HL-60/S4 treated with phorbol 12-myristate 13-acetate at 8.2 ng/mL for 4 days and 3 days (cell line): ENCODE measurements around the gene XIRP2.

ENCODE experiments used
- in situ Hi-C: fragments of 300-500 bp; cut with MboI; formaldehyde crosslinking; loops from 2 replicates; pipeline ENCODE4 v1.15.0; 2022; ENCODE audit warnings: low sequenced_read_pairs

Gene XIRP2

DNA sequence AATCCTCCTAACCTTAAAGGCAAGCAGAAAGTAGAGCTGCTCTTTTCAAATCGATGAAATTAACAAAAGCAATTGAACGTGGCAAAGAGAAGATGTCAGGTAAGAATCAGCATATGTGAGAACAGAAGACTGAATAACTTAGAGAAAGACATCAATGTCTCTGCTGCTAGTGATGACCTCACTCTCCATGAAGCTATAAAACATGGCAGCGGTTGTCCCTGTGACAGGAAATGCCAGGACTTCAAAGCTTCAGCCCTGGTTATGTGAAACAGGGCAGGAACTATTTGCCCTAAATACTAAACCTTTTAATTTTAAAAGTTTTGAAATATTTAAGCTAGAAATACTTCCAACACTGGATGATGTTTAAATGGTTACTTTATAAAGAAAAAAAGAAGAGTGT is 383.7 kb downstream of the XIRP2 start:
- in situ Hi-C loops, result no loop called here

DNA sequence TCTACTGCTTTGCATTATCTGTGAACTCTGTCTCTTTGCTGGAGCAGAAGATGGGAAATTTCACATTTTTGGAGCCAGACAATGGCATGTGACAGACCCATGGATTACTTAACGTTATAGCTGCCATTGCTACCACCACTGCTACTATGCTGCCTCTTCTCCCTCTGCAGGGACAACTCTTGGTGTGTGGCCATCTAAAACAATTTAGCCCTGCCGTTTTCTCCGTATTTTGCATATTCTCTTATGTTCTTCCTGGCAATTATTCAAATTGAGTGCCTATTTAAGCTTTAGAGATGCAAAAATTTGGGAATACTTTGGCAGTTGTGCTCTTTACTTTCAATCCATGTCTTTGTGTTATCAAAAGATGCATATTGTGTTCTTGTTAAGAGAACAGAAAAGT is 386.8 kb downstream of the XIRP2 start:
- in situ Hi-C loops, result no loop called here

DNA sequence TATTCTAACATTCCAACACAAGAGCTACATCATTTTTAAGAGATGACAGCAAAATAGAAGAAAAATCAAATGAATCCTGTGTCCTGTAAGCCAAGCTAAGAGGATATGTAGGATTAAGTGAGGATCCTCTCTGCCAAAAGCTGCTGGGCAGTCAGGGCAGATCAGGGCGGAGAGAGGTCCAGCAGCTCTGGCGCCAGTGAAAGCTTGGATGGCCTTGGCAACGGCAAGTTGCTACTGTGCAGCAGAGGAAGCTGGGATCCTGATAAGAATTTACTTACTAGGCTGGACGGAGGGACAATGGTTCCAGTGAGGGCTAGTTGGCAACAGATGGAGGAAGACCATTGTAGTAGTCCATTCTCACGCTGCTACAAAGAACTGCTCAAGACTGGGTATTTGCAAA is 391.5 kb downstream of the XIRP2 start:
- in situ Hi-C loops, result no loop called here

DNA sequence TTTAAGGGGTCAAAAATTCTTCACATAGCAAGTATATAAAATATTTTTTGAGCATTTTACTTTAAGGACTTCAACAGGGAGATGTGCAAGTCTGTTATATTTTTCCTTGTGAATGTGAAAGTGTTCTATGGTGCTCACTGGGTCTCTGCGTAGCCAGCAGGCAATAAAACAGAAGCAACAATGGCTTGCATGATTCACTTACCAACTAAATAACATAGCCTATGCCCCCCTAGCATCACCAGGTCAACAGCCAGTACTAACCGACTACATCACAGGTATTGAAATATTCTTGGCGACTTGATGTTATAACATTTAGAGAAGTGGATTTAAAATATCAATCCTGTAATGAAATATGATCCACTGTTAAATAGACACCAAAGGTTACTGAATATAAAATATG is 398.9 kb downstream of the XIRP2 start:
- in situ Hi-C loops, result no loop called here

DNA sequence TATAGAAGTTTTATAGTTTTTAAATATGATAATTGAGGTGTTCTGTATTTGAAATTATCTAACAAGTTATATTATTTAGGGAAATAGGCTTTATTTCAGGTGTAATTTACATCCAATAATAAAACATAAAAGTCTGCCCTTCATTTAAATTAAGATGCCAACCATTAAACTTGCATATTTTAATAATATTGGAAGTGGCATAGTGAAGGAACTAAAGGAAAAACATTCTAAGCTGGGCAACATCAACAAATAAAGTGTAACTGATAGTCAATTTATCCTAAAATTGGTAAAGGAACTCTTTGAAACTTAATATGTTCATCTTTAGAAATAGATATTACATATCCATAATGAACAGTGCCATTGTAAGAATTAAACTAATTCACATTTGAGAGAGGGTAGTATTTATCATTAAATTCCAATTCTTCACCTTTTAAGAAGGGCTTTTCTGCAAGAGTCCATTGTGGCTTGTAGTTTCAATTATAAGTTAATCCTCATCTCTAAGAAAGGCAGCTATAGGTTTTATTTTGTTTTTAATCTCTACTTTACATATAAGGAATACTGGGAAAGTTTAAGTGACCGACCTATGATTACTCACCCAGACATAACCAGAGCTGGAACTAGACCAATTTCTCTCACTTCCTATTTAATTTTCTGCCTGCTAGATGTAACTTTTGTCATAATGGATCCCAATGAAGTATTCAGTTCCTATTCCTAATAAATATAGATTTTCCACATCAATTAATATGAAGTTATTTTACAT is 401.6 kb downstream of the XIRP2 start:
- in situ Hi-C loops, result no loop called here

DNA sequence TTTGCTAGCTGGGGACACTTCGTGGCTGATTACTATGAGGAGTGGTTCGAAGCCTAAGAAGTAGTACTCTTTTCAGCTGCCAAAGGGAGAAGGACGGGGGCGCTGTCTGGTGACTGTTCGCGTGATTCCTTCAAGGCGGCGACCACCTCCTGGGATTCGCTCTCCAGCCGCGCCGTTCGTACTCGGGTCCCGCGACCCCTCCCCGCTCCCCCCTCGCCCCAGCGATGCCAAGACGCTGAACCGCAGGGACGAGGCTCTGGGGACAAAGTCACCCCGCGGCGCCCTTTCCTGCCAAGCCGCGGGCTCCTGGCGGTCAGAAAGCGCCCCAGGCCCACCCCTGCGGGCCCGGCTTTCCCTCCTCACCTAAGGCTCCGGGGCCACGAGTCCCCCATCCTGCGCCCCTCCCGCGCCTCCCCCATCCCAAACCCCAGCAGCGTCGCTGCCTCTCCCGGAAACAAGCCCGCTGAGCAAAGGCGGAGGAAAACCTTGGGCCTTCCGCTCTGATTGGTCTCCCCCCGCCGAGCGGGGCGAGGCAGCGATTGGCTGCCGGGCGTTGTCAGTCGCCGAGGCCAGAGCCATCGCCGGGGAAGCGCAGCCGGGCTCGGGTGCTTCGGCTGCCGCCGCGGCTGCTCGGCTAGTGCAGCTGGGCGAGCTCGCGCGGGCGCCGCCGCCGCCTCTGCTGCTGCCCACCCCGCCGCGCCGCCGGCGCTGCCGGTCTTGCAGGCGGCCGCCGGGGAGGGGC is 404.3 kb downstream of the XIRP2 start, which contains the start of gene B3GALT1:
TSS of gene B3GALT1 (plus strand) at position 572 of the 742 bp plus-strand sequence.
- in situ Hi-C loops, result no loop called here

DNA sequence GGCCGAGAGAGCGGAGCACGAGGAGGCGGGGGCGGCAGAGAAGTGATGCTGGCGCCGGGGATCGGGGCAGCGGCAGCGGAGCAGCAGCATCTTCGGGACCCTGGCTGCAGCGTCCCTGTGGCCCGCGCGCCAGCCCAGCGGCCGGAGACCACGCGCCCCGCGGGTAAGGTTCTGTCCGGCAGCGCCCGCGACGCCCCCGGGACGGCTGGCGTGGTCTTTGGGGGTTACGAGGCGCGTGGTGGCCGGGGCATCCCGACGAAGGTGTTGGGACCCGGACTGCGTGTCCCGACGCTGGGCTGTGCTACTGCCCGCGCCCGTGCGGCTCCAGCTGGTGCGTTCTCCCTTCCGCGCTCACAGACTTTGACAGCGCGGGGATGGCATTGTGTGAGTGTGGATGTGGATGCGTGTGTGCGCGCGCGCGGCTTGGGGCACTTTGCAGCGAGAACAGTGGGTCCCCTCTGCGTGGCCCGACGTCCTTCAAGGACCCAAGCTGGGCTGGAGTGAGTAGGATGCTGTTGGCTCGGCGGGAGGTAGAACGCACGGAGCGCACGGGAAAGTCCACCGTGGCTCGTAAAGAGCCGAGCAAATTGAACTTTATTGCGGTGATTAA is 405.0 kb downstream of the XIRP2 start:
- in situ Hi-C loops, result no loop called here

DNA sequence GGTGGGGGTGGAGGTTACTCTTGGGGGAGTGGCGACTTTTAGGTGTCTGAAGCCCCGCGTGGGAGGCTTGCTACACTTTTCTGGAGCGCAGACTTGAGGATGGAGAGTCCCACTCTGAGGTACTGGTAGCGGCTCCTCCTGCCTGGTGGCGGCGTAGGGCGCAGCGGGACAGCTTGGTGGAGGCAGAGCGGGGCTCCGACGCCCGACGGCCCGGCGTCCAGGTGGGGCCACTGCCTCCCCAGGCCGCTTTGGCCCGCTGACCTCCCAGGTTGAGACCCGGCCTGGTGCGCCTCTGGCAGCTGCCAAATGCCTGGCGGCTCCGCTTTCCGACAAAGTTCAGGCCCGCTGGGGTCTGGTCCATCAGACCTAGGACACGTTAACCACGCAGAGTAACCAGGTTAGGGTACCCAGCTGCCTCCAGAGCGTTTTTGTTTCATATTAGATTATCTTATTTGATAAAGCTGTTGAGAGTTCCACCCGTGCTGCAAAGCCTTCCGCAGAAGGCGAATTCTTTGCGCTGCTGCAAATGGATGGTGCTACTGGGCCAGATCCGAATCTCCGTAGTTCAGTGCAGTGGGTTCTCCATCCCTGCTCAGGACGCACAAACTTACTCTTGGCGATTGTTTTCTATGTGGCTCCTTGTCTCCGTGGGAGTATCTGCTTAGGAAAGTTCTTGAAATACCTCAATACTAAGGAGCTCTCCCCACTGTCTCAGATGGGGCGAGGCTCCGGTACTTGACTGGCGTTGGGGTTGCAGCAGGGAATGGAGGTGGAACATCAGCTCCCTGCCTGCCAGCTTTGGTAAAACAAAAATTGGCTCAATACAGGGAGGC is 405.9 kb downstream of the XIRP2 start:
- in situ Hi-C loops, result no loop called here

DNA sequence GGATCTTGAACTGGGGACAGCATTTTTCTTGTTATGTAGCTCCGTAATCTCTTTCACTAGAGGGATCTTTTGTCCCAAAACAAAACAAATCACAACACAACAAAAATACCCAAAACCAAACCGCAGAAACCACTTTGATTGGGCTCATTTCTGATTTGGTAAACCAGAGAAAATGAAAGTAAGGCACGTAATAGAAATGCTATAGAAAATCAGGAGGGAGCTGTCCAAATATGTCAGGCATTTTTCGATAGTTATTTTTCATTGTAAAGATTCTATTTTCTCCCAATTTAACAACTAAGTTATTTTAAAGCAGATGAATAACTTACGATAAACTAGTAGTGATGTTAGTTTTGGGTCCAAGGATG is 406.5 kb downstream of the XIRP2 start:
- in situ Hi-C loops, result no loop called here

DNA sequence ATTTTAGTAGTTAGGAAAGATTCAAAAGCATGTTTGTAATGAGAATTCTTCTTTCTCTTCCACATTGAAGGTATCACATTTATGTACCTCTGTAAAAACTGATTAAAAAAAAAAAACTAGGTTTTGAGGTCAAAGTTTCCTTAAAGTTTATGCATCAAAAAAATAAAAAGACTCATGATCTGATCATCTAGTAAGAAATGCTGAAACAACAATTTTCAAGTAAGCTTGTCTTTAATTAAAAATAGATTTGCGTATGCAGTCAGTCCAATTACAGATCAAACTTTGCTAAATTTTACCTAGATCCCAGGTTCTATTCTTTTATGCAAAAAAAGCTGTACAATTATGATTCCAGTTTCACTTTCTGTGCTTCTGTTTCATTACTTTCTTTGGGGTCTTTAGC is 409.0 kb downstream of the XIRP2 start:
- in situ Hi-C loops, result no loop called here

DNA sequence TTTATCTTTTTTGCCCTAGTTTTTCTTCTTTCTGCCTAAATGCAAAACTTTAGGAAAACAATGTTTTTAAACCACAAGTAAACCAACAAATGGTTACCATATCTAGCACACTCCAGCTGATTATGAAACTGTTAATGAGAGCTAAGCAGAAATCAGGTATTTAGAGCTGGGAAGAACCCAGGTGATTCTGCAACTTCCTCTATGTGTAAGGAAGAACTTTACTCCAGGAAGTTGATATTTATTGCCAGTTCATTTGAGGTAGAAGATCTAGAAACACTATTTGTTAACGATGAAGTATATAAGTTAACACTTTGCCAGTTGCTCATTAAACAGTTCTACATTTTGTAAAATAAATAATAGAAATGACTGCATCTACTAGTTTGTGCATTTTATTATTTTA is 409.7 kb downstream of the XIRP2 start:
- in situ Hi-C loops, result no loop called here
